GM21528 (cell line): ENCODE measurements around the gene PRAMEF18.
"Not testable (repeated sequence)": the region's sequence is repeated elsewhere in the genome, so short reads cannot be mapped to it uniquely, and the experiment has no call there.

ENCODE experiments used
- ATAC-seq: cut with Tn5 transposase; IDR thresholded peaks from one replicate; pipeline ENCODE4 v1.9.1; 2021; ENCODE audit warnings: mild to moderate bottlenecking, moderate library complexity; ENCODE audit not compliant: unreplicated experiment, low FRiP score

PRAMEF18 gene

GRCh38 chr1:13216619-13217018, 9.3 kb downstream of the PRAMEF18 start:
- ATAC-seq: not testable (repeated sequence)

GRCh38 chr1:13208712-13209111, 17.2 kb downstream of the PRAMEF18 start:
- ATAC-seq: not testable (repeated sequence)

- not testable (repeated sequence) for ATAC-seq
Measured at GRCh38 chr1:13201309-13201708, 24.6 kb downstream of the PRAMEF18 start, which contains the start of gene PRAMEF13. Gene PRAMEF13 (minus strand): TSS chr1:13201409. CDS start chr1:13199589, 1,820 bp downstream.
